GM21526 (cell line): Measurements from ENCODE around the gene FAT2.
"Not testable (repeated sequence)": the region's sequence is repeated elsewhere in the genome, so short reads cannot be mapped to it uniquely, and the experiment has no call there.

ENCODE experiments used
- ATAC-seq: cut with Tn5 transposase; IDR thresholded peaks from one replicate; pipeline ENCODE4 v1.9.1; 2021; ENCODE audit warnings: moderate library complexity; ENCODE audit not compliant: unreplicated experiment, low FRiP score

Gene FAT2

DNA sequence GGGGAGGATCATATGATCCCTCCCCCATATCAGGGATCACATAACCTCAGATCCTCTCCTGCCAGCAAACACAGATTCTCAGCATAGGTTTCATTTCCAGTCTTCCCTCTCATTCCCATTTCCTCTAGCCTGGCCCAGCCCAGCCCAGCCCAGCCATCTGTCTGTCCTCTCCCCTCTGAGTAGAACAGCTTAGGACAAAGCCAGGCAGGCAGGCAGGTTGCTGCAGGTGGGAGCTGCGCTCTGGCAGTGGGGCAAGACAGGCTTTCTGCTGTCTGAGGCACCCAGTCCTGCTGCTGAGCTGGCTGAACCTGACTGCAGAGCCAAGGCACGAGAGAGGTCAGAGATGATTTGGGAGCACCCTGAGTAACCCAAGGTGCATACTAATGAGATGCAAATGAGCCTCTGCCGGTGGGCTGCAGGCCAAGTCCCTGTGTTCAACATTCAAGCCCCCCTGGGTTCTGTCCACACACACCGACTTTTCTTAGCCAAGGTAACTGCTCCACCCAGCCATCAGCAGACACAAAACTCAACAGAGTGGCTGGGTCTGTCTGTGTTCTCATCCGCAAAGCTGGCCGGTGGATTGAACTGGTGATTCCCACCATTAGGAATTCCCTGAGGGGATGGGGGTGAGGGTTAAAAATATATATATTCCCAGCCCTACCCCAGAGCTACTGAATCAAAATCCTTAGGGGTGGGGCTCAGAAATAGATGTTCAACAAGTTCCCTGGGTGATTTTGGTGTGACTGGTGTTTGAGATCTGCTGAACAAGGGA lies 9.1 kb downstream of the FAT2 start:
- ATAC-seq: no peak

DNA sequence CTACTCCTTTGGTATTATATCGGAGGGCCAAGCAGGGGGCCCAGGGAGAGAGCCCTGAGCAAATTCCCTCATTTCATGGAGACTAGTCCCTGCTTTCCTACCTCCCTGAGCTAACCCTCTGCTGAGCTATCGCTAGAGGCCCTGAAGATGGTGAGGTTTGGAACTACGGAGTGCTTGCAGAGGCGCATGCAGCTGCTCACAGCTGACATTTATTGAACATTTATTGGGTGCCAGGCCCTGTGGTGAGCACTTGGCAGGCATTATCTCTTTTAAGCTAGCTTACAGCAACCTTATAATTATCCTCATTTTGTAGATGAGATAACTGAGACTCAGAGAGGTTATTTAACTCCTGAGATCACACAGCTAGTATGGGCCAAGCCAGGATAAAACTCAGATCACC lies 9.8 kb downstream of the FAT2 start:
- ATAC-seq: no peak

DNA sequence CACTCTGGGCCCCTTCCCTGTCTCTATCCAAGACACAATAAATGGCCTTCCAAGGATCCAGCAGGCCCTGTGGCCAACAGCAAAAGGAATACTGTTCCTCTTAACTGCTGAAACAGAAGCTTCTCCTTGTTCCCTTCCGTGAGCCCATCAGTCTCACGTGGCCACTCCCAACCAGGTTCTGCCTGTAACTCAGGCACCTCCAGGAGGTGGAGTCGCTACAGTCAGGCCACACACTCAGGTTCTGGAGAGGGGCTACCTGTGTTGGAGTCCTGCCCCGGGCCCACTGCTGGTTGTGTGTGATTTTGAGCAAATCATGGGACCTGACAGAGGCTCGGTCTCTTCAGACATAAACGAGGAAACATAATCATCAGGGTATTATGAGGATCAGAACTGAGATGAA lies 10.3 kb downstream of the FAT2 start:
- no peak for ATAC-seq

DNA sequence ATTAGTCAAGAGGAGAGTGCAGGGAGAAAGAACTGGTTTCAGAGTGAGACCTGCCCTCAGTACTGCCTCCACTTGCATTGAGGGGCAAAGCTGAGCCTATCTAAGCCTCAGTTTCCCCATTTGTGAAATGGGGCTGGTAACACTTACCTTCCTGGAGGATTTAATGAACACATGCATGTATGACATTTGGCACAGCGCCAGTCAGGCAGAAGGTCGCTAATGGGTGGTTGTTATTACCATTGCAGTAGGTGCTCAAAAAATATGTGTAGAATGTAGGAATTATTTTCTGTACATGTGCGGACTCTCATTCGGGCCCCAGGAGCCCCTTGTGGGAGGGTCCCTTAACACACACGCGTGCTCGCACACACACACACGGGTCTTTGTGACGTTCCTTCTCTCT lies 10.9 kb downstream of the FAT2 start:
- ATAC-seq: no peak

DNA sequence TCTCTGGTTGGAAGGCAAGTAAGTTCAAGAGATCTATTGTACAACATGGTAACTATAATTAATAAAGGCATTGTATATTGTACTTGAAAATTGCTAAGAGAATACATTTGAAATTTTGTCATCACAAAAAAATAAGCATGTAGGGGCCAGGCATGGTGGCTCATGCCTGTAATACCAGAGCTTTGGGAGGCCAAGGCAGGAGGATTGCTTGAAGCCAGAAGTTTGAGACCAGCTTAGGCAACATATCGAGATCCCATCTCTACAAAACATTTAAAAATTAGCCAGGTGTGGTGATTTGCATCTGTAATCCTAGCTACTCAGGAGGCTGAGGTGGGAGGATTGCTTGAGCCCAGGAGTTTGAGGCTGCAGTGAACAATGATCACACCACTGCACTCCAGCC lies 12.0 kb downstream of the FAT2 start:
- not testable (repeated sequence) for ATAC-seq

DNA sequence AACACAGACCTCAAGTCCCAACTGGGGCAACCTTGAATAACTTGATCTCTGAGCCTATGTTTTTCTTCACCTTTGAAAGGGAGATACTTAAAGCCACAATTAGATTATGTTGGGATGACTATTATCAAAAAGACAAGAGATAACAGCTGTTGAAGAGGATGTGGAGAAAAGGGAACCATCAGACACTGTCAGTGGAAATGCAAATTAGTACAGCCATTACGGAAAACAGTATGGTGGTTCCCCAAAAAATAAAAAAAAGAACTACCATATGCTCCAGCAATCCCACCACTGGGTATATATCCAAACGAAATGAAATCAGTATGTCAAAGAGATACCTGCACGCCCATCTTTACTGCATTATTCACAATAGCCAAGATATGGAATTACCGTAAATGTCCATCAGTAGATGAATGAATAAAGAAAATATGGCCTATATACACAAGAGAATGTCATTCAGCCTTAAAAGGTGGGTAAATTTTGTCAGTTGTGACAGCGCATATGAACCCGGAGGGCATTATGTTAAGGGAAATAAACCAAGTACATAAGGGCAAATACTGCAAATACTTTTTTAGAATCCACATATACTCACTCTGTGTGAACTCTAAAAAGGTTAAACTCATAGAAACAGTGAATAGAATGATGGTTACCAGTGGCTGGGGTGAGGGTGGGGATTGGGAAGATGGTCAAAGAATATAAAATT lies 12.7 kb downstream of the FAT2 start:
- no peak for ATAC-seq

DNA sequence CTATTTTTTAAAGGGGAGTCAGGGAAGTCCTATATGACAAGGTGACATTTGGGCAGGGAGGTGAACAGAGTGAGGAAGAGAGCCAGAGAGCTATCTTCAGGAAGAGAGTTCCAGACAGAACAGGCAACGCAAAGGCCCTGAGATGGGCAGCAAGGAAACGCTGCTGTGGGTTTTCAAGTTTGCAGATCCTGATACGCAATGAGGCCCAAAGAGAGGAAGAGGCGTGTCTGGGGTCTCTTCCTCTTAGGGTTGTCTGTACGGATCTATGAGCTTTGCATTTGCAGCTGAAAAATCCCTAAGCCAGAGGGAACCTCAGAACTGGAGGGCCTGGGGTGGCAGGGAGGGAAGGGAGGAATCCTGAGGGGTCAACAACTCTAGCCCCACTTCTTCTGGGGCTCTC lies 13.6 kb downstream of the FAT2 start:
- ATAC-seq: no peak

DNA sequence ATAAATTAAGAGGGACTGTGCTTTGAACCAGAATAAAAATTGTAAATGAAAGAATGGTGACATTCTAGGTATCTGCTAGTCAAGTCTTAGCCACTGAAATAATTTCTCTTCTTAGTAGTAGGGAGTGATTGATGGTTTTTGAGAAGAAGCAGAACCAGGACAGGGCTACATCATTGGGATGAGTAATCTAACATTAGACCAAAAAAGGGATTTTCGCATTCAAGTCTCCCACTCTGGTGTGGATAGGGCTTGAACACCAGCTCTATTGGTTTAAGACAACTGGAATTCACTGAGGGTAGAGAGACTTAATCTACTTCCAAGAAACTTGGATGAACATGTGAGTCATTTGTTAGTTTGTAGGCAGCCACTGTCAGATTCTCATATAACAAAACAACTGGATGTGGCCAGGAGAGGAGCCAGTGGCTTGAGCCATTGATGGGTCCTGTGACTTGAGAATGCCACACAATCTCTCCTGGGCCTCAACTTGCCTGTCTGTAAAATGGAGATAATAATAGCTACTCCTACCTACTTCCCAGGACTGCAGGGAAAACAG lies 16.6 kb downstream of the FAT2 start:
- ATAC-seq: no peak

DNA sequence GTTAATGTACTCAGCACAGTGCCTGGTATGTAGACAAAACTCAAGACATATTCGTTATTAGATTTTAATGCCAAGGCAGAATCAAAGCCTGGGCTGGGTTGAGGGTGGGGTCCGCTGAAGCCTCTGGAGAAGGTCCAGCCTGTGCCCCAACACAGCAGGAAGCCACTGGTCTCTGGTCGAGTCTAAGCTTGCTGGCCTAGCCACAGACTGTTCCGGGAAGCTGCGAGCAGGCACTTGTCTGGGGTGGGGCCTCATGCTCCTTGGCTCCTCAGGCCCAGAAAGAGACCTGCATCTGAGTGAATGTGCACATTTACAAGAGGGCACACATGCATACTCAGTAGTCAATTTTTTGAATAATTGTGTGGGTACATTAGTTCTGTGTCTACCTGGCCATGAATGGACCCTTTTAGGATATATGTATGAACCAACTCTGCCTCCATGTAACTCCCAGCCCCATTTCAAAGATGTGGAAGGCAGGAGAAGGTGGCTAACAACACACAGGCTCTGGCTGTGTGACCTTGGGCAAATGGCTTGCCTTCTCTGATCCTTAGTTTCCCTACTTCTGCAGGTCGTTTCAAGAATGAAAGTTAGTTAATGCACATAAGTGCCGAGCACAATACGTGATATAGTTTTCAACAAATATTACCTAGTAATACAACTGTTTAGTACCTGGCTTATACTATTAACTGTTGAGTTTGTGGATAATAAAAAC lies 18.3 kb downstream of the FAT2 start:
- no peak for ATAC-seq

DNA sequence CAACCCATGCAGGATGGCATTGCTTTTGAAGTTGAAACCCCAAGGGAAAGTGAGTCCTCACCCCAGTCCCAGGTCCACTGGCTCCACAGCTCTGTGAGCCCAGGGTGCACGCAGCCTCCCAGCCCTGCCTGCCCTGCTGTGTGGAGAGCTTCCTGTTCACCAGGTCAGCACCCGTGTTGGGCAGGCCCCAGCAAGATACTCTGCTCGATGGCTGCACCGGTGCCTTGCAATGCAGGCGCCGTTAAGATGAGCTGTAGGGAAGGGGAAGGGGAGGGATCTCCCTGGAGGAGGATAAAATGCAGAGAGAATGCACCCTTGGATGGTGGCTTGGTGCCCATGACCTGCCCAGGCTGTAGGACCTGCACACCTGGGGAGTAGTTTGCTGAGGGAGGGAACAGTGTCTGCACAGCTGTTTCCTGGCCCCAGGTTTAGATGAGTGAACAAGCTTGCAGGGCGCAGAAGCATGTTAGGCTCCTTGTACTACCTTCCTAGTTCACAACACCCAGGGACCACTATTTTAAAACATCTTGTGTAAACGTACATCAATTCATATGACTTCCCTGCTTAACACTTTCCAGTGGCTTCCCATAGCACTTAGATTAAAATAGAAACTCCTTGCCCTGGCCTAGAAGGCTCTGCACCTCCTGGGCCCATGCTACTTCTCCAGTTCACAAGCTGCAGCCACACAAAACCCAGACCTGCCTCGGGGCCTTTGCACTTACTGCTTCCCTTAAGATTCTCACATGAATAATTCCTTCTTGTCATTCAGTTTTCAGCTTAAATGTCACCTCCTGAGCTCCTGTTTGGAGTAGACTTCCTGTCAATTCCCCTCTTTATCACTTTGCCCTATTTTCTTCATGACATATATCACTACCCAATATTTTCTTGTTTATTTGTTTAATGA lies 19.6 kb downstream of the FAT2 start:
- no peak for ATAC-seq

DNA sequence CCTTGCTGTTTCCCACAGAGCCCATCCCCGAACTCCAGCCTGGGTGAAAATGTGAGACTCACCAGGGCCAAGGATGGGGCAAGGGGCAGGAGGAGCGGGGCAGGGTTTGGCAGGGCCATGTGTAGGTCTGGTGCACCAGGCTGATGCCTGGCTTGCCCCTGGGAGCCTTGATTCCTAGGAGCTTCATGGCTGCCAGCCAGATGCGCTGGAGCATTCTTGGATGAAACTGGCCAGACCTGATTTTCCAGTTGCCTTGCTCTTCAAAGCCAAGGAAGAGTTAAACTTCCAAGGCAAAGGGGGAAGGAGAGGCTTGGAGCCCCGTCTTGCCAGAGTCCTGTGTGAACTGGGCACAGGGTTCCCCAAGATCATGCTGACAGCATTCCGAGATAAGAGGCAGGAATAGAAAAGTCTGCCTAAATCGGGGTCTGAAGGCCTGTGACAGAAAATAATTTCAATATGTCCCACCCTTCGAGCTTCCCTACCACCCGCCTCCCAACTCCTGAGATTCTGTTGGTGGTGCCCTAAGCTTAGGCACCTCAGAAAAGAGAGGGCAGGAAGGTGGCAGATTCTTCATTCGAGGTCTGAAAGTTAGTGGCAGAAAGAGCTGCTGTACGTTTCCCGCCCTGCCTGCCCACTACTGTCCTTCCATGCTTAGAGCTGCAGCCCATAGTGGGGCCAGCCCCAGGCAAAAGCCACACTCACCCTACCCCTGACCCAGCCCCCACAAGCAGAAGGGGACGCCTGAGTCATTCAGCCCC lies 20.4 kb downstream of the FAT2 start:
- no peak for ATAC-seq

DNA sequence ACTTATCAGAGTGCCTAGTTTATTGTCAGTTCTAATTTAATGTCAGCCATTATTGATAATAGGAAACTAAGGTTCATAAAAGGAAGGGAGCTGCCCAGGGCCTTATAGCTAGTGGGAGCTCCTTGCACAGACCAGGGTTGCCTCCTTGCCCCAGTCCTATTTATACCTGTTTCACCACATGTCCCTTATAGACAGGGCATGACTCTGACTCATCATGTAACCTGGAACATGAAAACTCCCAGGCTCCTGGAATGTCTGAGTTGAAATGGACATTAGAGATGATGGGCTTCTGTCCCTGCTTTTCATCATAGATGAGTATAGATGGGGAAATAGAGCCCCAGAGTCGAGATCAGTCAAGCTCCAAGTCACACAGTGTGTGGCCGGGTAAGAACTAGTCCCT lies 21.1 kb downstream of the FAT2 start:
- ATAC-seq: no peak

DNA sequence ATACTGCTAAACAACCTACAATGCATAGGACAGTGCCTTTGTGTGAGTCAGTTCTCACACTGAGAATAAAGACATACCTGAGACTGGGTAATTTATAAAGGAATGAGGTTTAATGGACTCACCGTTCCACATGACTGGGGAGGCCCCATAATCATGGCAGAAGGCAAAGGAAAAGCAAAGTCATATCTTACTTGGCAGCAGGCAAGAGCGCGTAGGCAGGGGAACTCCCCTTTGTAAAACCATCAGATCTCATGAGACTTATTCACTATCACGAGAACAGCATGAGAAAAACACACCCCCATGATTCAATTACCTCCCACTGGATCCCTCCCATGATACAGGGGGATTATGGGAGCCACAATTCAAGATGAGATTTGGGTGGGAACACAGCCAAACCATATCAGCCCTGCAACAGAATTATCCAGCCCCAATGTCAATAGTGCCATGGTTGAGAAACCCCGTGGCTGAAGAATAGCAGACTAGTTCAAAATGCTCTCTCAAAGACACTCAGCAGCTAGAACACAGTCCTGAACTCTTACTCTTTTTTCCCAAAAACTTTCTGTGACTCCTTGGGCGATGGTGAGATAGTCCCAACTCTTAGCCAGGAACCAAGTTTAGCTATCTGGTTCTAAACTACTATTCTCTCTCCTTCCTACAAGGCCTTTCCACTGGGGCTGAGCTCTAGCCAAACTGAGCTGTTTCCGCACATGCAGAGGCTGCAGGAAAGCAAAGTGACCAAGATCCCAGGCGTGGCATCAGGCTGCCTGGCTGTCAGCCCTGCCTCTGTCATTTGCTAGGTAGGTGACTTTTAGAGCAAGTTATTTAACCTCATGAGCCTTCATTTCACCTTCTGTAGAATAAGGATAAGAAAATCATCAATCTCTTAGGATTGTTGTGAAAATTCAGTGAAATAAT lies 21.7 kb downstream of the FAT2 start:
- ATAC-seq: no peak

DNA sequence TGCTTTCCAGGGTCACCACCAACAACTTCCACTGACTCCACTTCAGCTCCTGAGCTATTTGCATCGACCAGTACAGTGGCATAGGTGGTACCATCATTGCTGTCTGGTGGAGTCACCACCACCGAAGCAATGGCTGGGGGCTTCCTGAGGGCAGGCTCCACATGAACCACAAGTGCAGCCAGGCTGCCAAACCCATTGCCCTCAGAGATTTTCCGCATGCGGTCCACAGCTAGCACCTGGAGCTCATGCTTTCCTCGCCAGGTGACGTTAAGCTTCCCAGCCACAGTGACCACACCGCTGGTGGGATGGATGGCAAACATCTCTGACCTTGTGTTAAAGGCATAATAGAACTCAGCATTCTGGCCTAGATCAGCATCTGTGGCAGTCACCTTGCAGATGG lies 23.1 kb downstream of the FAT2 start:
- no peak for ATAC-seq

DNA sequence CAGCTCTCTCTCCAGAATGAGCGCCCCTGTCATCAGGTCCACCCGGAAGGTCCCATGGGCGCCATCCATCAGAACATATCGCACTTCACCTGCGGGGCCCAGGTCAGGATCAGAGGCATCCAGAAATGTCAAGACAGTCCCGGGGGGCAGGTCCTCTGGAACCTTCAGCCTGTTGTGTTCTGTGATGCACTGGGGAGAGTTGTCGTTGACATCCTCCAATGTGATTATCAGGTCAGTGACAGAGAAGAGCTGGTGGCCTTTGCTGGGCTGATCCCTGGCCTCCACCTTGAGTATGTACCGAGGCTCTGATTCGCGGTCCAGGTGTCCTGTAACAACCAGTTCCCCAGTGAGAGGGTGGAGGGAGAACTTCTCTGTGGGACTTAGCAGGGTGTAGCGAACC lies 25.2 kb downstream of the FAT2 start:
- no peak for ATAC-seq

DNA sequence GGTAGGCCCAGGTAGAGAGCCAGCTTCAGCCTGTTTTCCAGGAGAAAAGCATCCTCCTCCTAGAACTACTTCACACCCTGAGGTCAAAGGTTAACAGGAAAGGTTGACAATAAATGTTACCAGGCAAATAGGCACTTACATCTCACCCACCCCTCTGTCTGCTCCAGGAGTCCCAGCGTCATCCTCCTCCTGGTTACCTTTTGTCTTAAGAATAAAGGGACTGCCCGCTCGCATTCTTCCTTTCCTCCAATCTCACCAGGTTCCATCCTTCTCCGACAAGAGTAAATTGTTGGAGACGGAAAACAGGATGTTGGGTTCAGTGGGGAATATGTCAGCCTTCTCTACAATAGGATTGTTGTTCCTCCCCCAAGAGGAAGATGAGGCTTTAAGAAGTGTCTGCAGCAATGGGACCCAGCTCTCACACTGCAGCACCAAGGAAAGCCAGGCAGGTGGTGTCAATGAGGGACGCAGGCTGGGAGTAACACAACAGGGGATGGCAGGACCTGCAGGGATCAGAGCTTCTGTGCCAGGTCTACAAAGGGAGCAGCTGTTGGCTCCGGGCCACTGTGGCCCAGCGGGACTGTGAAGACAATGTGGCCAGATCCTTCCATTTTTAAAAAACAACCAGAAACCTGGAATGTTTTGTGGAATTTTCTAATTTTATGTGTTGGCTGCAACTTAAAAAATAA lies 29.0 kb downstream of the FAT2 start:
- no peak for ATAC-seq

DNA sequence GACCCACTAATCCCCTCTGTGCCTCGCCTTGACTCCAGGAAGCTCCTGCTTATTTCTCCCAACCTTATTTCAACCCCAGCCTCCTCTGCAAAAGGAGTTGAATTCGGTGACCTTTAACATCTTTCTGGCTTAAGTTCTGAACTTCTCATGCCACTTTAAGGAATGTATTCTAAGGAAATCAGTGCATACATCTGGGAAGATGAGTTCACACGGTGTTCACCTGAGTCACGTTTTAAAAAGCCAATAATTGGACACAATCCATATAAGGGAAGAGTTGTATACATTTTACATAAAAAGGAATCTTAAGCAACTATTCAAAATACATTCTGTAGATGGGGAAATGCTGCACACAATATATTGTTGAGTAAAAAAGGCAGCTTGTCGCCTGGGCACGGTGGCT lies 33.2 kb downstream of the FAT2 start:
- no peak for ATAC-seq

DNA sequence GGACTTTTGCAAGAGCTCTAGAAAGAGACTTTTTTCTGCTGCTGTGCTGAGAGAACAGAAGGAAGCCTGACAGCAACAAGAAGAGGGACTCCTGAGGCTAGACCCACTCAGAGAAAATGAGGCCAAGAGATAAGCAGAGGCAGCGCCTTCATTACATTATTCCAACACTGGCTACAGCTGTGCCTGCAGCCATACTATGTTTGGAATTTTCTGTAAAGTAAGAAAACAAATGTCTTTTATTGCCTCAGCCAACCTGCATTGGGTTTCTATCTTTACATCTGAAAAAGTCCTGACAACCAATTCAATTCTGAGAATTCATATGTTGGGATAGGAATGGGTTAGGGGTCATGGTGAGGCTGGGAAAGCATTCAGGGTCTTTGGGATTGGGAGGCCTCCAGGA lies 33.7 kb downstream of the FAT2 start:
- no peak for ATAC-seq
